Measurements from ENCODE around the gene RTEL1.
"Not testable (repeated sequence)": the region's sequence is repeated elsewhere in the genome, so short reads cannot be mapped to it uniquely, and the experiment has no call there.

RTEL1 gene

DNA sequence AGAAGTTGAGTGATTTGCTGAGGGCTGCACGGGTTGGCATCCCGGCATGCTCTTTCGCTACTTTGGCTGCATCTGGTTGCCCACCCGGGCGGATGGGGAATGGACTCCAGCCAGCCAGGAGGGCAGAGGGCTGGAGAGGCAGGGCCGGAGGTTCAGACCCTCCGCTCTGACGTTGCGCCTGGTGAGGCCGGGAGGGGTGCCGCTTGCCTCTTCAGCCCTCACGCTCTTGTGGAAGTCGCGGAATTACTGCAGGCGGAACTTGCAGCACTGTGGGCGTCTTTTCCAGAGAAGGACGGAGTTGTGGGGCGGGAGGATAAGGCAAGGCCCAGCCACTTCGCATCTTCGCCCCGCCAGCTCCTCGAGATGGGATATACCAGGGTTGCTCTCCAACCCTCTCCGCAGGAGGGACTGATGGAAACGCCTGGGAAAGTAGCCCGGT is 656 bp downstream of the RTEL1 start:
- H3K9ac ChIP-seq = peak overlapping the region; percentile 86 to 97 (median 90)

DNA sequence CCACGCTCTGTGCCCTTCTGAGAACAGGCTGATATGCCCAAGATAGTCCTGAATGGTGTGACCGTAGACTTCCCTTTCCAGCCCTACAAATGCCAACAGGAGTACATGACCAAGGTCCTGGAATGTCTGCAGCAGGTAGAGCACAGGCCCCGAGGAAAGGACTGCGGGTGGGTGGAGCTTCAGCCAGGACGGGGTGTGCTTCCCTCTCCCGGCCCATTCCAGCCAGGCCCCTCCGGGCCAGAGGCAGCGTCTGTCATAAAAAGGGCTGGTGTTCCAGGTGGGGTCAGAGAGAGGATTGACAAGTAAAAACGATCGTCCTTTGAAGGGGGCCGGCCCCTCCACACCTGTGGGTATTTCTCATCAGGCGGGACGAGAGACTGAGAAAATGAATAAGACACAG is 1.3 kb downstream of the RTEL1 start:
- Histone ChIP-seq H3K27ac (peak overlapping the region in 8 of 11 experiments; percentile 87 to 98 (median 92); a peak in 7 of 22 replicates), H3K4me2 (peak overlapping the region; percentile 90 to 100 (median 97)), H3K27me3 (no peaks in the 10 kb centered on the region), H3K9ac (peak overlapping the region; percentile 86 to 97 (median 90)), H3K9me3 (replicated peaks in 1 of 11) (no peaks in the 10 kb centered on the region), H3K4me3 (peak overlapping the region; percentile 62 to 91 (median 77)), H3K4me1 (peaks cover 32 to 50% (median 43%) of the 10 kb centered on the region in 10 experiments), H3K36me3 (peaks cover 38 to 51% (median 44%) of the 10 kb centered on the region in 11 experiments), H4K20me1 (peaks cover 0 to 38% (median 8%) of the 10 kb centered on the region in 11 experiments; a peak in 10 of 22 replicates)
- TF ChIP-seq Cebpa-rat (IDR thresholded peaks at IDR 0.05) = no peak

More for the DNA sequence above, 656 bp downstream of the RTEL1 start:
- Histone ChIP-seq H4K20me1 (peaks cover 0 to 32% (median 7%) of the 10 kb centered on the region in 11 experiments; a peak in 10 of 22 replicates), H3K4me2 (peak overlapping the region; percentile 90 to 100 (median 97)), H3K36me3 (peaks cover 32 to 45% (median 38%) of the 10 kb centered on the region in 11 experiments), H3K4me1 (peaks cover 38 to 56% (median 49%) of the 10 kb centered on the region in 10 experiments), H3K27me3 (no peaks in the 10 kb centered on the region), H3K9me3 (replicated peaks in 1 of 11) (no peaks in the 10 kb centered on the region), H3K4me3 (peak overlapping the region; percentile 62 to 91 (median 77)), H3K27ac (peak overlapping the region; percentile 1 to 98 (median 92); a peak in 20 of 22 replicates)
- no peak for TF ChIP-seq Cebpa-rat (IDR thresholded peaks at IDR 0.05)

DNA sequence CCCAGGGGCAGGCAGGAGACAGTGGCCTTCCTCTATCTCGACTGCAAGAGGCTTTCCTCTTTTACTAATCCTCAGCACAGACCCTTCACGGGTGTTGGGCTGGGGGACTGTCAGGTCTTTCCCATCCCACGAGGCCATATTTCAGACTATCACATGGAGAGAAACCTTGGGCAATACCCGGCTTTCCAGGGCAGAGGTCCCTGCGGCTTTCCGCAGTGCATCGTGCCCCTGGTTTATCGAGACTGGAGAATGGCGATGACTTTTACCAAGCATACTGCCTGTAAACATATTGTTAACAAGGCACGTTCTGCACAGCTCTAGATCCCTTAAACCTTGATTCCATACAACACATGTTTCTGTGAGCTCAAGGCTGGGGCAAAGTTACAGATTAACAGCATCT is 2.1 kb downstream of the RTEL1 start:
- H3K9me3 ChIP-seq (replicated peaks in 1 of 11); H3K4me3 ChIP-seq; H3K27me3 ChIP-seq; H3K27ac ChIP-seq: not testable (repeated sequence)
- peaks cover 0 to 46% (median 12%) of the 10 kb centered on the region in 11 experiments; a peak in 11 of 22 replicates for H4K20me1 ChIP-seq
- peak overlapping the region in 2 of 11 experiments; percentile 94 to 97; a peak in 3 of 22 replicates for H3K4me2 ChIP-seq
- peak overlapping the region in 7 of 11 experiments; percentile 13 to 95 (median 90); a peak in 5 of 22 replicates for H3K9ac ChIP-seq
- H3K4me1 ChIP-seq = peaks cover 26 to 42% (median 35%) of the 10 kb centered on the region in 10 experiments
- H3K36me3 ChIP-seq = peaks cover 42 to 59% (median 52%) of the 10 kb centered on the region in 11 experiments

DNA sequence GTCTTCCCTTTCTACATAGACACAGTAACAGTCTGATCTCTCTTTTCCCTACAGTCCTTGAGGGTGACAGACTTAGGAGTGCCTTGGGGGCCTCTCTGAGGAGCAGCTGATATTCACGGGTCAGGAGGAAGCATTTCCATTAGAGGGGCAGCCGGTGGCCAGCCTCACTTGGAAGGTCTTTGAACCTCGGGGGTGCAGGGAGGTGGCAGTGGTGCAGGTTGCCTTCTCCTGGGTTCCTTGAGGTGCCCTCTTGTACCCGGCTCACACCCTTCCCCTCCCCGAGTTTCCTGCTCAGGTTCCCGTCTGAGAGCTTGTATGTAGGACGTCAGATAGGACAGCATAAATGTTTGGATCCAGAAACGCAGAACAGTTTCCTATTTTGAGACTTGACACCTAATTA is 2.5 kb downstream of the RTEL1 start:
- peaks cover 46 to 64% (median 57%) of the 10 kb centered on the region in 11 experiments for H3K36me3 ChIP-seq
- H3K4me2 ChIP-seq = no peak overlapping the region
- H3K4me3 ChIP-seq = no peak overlapping the region
- peak overlapping the region in 3 of 11 experiments; percentile 13 to 16 (median 14); a peak in 2 of 22 replicates for H3K9ac ChIP-seq
- H3K9me3 ChIP-seq (replicated peaks in 1 of 11) = no peaks in the 10 kb centered on the region
- peaks cover 24 to 37% (median 31%) of the 10 kb centered on the region in 10 experiments for H3K4me1 ChIP-seq
- TF ChIP-seq Cebpa-rat (IDR thresholded peaks at IDR 0.05) = no peak
- peaks cover 0 to 50% (median 17%) of the 10 kb centered on the region in 11 experiments; a peak in 12 of 22 replicates for H4K20me1 ChIP-seq
- H3K27me3 ChIP-seq = no peaks in the 10 kb centered on the region
- H3K27ac ChIP-seq = no peak overlapping the region

DNA sequence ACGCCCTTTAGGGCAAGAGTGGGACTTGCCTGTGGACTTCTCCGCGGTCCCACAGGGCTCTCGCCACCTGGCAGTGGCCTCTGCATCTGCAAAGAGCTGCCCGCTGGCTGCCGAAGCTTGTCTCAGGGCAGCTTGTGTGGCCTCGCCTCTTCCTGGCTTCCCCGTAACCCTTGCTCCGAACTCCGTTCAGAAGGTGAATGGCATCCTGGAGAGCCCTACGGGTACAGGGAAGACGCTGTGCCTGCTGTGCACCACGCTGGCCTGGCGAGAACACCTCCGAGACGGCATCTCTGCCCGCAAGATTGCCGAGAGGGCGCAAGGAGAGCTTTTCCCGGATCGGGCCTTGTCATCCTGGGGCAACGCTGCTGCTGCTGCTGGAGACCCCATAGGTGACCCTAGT is 3.0 kb downstream of the RTEL1 start:
- Histone ChIP-seq H3K9me3 (replicated peaks in 1 of 11) (no peaks in the 10 kb centered on the region), H3K27ac (no peak overlapping the region), H3K4me2 (no peak overlapping the region), H3K4me3 (no peak overlapping the region), H3K4me1 (peaks cover 24 to 33% (median 27%) of the 10 kb centered on the region in 10 experiments), H3K36me3 (peaks cover 51 to 69% (median 61%) of the 10 kb centered on the region in 11 experiments), H4K20me1 (peaks cover 0 to 55% (median 19%) of the 10 kb centered on the region in 11 experiments; a peak in 12 of 22 replicates), H3K9ac (peak overlapping the region in 1 of 11 experiments; percentile 14; a peak in 1 of 22 replicates), H3K27me3 (no peaks in the 10 kb centered on the region)
- no peak for TF ChIP-seq Cebpa-rat (IDR thresholded peaks at IDR 0.05)

DNA sequence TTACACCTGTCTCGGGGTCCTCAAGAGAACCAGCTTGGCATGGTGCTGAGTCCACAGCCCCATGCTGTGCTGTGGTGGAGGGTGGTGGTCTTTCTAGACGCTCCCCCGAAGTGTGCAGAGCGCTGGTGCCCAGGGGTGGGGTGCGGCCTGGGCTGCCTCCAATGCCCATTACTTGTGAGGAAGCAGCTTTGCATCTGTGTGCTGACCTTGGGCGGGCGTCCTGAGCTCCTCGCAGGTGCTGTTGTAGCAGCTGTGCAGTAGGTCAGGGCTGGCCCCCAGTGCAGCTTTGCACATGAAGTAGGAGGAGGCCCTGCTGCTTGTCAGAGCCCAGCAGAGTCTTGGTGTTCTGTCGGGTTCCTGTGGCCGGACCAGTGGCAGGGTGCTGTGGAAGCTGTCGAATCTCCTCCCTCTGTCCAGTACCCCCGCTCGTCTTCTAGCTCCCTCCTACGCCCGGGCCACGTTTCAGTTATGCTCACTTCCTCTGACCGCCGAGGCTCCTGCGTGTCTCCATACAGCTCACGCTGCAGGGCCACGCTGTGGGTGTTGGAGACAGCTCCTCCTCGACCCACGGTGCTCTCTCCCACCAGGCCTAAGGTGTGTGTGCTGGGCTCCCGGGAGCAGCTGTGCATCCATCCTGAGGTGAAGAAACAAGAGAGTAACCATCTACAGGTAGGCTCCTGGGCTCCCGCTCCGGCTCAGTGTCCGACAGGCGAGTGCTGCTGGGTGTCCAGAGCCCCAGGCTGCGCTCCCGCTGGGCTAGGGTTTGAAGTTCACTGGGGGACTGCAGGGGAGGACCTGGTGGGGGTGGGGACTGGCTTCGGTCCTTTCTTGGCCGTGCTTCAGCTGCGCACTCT is 4.1 kb downstream of the RTEL1 start:
- no peak for TF ChIP-seq Cebpa-rat (IDR thresholded peaks at IDR 0.05)
- Histone ChIP-seq H3K27me3 (no peaks in the 10 kb centered on the region), H3K4me1 (peaks cover 14 to 23% (median 17%) of the 10 kb centered on the region in 10 experiments), H3K9ac (no peak overlapping the region), H3K36me3 (peaks cover 60 to 80% (median 69%) of the 10 kb centered on the region in 11 experiments), H3K9me3 (replicated peaks in 1 of 11) (no peaks in the 10 kb centered on the region), H3K27ac (no peak overlapping the region), H3K4me3 (no peak overlapping the region), H3K4me2 (no peak overlapping the region), H4K20me1 (peaks cover 0 to 59% (median 19%) of the 10 kb centered on the region in 11 experiments; a peak in 12 of 22 replicates)

DNA sequence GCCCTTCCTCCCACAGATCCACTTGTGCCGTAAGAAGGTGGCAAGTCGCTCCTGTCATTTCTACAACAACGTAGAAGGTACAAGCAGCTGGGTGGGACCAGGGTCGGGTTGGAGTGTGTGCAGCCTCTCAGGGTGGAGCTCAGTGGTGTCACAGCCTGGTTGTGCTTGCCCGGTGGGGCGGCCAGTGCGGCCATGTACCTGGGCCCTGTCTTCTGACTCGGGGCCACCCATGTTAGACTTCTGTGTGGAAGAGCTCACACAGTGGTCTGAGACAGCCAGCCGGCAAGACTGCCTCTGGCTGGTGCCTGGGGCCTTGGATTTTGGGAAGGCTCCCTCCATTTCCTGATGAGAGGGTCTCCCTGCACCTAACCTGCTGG is 4.7 kb downstream of the RTEL1 start:
- Histone ChIP-seq H3K4me3 (no peak overlapping the region), H4K20me1 (peaks cover 0 to 64% (median 19%) of the 10 kb centered on the region in 11 experiments; a peak in 12 of 22 replicates), H3K27me3 (no peaks in the 10 kb centered on the region), H3K4me2 (no peak overlapping the region), H3K9ac (no peak overlapping the region), H3K9me3 (replicated peaks in 1 of 11) (no peaks in the 10 kb centered on the region), H3K27ac (no peak overlapping the region), H3K36me3 (peaks cover 66 to 86% (median 75%) of the 10 kb centered on the region in 11 experiments), H3K4me1 (peaks cover 9 to 17% (median 11%) of the 10 kb centered on the region in 10 experiments)
- no peak for TF ChIP-seq Cebpa-rat (IDR thresholded peaks at IDR 0.05)

DNA sequence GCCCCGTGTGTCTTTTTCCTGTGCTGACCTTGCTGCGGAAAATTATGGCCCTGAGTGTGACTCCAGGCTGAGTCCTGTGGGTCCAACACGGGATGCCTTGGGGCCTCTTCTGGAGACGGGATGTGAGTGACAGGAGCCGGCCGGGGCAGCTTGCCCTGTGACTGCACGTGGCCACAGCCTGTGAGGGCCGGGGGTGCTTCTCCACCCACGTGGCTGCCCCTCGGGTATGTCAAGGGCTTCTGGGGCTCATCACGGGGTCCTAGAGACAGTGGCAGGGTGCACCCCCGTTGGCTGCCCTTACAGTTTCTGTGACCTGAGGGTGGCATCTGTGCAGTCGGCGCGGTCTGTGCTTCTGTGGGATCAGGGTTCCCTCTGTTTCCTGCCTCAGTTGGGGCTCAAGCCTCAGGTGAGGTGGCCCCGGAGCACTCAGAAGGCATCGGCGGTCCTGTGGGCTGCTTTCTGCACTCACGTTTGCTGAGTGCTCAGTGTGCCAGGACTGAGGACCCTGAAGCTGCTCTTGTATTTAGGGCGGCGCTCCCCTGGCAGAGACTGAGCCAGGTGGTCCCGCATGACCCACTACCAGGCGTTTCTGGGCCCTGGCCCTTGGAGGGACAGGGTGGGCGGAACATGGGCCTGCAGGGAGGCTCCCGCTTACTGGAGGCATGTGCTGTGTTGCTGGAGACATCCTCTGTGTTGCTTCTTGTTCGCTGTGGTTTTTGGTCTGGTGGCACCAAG is 5.4 kb downstream of the RTEL1 start:
- peaks cover 9 to 16% (median 11%) of the 10 kb centered on the region in 10 experiments for H3K4me1 ChIP-seq
- H3K4me3 ChIP-seq = no peak overlapping the region
- no peaks in the 10 kb centered on the region for H3K9me3 ChIP-seq (replicated peaks in 1 of 11)
- no peak overlapping the region for H3K27ac ChIP-seq
- no peak overlapping the region for H3K9ac ChIP-seq
- TF ChIP-seq Cebpa-rat (IDR thresholded peaks at IDR 0.05) = no peak
- peaks cover 73 to 93% (median 82%) of the 10 kb centered on the region in 11 experiments for H3K36me3 ChIP-seq
- H4K20me1 ChIP-seq = peaks cover 0 to 64% (median 19%) of the 10 kb centered on the region in 11 experiments; a peak in 12 of 22 replicates
- no peaks in the 10 kb centered on the region for H3K27me3 ChIP-seq
- H3K4me2 ChIP-seq = no peak overlapping the region

All from BLaER1 treated with 17β-estradiol and CSF1 and Interleukin-3, amounts not matched to agents 10 nM and 100 nM (cell line).